ENCODE results near the gene PDE4D.

PDE4D gene

DNA sequence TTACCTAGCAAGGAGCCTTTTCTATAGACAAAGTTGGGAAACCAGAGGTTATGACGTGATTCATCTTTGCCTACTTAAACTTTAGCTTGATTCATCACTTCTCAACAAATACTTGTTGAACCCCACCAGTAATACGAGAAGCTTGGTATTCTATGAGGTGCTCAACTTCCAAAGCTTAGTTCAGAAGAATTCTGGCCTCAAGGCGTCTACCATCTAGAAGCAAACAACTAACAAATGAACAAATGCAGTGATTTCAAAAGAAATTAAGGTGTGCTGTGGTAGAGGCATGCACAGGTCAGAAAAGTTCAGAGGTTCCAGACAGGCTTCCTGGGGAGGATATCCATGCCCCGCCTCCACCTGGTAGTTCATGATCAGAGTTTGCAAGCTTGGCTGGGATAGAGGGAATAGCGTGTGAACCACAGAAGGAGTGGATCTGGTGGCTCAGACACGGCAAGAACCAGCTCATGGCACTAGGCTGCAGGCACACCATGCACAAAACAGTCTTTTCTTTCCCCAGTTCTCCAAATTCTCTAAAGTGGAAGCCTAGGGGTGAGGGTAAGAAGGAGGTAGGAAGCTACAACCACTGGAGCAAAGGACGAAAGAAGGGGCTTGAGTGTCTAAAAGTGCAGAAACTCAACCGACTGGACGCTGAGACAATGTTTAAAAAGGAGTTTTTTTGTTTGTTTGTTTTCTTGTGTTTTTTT lies 837.6 kb downstream of the PDE4D start:
- Histone ChIP-seq H3K27ac (ENCODE audit: low read depth, low read length) (no peak overlapping the region), H3K9ac (ENCODE audit: low read depth in 1 of 2, low read length in 2 of 2) (no peak overlapping the region), H3K27me3 (ENCODE audit: control insufficient read depth in 1 of 2, insufficient read depth in 2 of 2, low read length in 2 of 2) (no peaks in the 10 kb centered on the region), H3K9me3 (ENCODE audit: control insufficient read depth in 1 of 2, low read length in 2 of 2) (no peaks in the 10 kb centered on the region), H3K4me3 (ENCODE audit: low read depth in 1 of 2, low read length in 2 of 2) (no peak overlapping the region), H3K4me1 (ENCODE audit: control insufficient read depth in 1 of 2, insufficient read depth in 2 of 2, low read length in 2 of 2) (no peaks in the 10 kb centered on the region), H3K36me3 (ENCODE audit: control insufficient read depth in 1 of 2, insufficient read depth in 2 of 2, low read length in 2 of 2) (no peaks in the 10 kb centered on the region)

DNA sequence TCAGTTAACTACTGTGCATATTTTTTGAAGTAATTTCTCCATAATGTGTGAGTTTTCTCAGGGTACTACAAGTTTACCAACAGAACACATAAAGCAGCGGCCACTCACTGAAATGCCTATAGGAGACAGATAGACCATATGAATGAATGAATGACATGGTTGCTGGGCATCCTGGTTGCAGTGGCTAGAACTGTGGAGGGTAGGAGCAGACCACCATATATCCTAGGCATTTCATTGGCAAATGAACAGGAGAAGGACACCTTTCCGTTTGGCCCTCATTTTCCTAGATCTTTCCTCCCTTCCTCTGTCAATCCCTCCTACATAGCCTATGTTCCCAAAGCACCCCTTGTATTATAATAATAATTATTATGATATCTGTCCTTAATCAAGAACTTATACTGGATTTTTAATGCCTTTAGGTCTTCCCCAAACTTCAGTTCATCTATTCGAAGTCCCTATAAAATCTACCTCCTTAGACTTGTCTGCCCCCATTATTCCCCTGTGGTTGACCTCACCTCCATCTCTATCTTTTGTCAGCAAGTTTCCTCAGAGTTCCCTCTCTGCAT lies 838.5 kb downstream of the PDE4D start:
- Histone ChIP-seq H3K4me3 (ENCODE audit: low read depth in 1 of 2, low read length in 2 of 2) (no peak overlapping the region), H3K27ac (ENCODE audit: low read depth, low read length) (no peak overlapping the region), H3K36me3 (ENCODE audit: control insufficient read depth in 1 of 2, insufficient read depth in 2 of 2, low read length in 2 of 2) (no peaks in the 10 kb centered on the region), H3K4me1 (ENCODE audit: control insufficient read depth in 1 of 2, insufficient read depth in 2 of 2, low read length in 2 of 2) (no peaks in the 10 kb centered on the region), H3K9me3 (ENCODE audit: control insufficient read depth in 1 of 2, low read length in 2 of 2) (no peaks in the 10 kb centered on the region), H3K27me3 (ENCODE audit: control insufficient read depth in 1 of 2, insufficient read depth in 2 of 2, low read length in 2 of 2) (no peaks in the 10 kb centered on the region), H3K9ac (ENCODE audit: low read depth in 1 of 2, low read length in 2 of 2) (no peak overlapping the region)

DNA sequence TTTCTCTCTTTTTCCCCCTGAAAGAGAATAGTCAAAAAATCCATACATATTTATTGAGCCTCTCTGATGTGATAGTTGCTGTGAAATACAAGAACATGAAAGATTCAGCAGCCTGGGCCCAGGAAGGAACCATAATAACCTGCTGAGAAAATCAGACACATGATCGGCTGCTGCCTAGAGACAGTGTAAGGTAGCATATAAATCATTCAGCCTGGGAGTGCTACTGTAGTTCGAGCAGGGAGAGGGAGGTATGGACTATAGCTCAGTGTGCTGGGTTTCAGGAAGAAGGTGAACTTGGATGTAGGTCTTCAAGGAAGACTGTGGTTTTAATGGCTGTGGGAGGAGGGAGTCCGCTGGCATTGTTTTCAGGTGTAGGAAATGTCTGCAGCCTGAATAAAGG lies 841.6 kb downstream of the PDE4D start:
- H3K27ac ChIP-seq (ENCODE audit: low read depth, low read length): no peak overlapping the region
- H3K4me1 ChIP-seq (ENCODE audit: control insufficient read depth in 1 of 2, insufficient read depth in 2 of 2, low read length in 2 of 2): no peaks in the 10 kb centered on the region
- H3K36me3 ChIP-seq (ENCODE audit: control insufficient read depth in 1 of 2, insufficient read depth in 2 of 2, low read length in 2 of 2): no peaks in the 10 kb centered on the region
- H3K9ac ChIP-seq (ENCODE audit: low read depth in 1 of 2, low read length in 2 of 2): no peak overlapping the region
- H3K4me3 ChIP-seq (ENCODE audit: low read depth in 1 of 2, low read length in 2 of 2): no peak overlapping the region
- no peaks in the 10 kb centered on the region for H3K9me3 ChIP-seq (ENCODE audit: control insufficient read depth in 1 of 2, low read length in 2 of 2)
- no peaks in the 10 kb centered on the region for H3K27me3 ChIP-seq (ENCODE audit: control insufficient read depth in 1 of 2, insufficient read depth in 2 of 2, low read length in 2 of 2)

DNA sequence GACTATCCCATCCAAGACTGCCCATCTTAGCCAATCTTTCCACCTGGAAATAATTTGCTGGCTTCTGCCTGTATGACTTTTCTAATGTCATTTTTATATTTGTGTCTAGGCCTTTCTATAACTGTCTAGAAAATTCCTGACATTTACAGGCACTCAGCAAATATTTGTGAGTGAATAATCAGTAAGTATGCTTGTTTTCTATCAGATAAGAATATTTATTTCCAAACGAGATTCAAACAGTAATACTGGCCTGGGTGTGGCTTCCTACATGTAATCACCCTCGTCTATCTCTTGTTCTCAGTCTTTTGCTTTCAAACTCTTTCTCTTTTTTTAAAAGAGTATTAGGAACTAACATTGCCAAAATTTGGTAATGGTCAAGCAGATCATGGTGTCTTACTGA lies 844.4 kb downstream of the PDE4D start:
- no peaks in the 10 kb centered on the region for H3K9me3 ChIP-seq (ENCODE audit: control insufficient read depth in 1 of 2, low read length in 2 of 2)
- no peak overlapping the region for H3K4me3 ChIP-seq (ENCODE audit: low read depth in 1 of 2, low read length in 2 of 2)
- no peak overlapping the region for H3K9ac ChIP-seq (ENCODE audit: low read depth in 1 of 2, low read length in 2 of 2)
- no peaks in the 10 kb centered on the region for H3K27me3 ChIP-seq (ENCODE audit: control insufficient read depth in 1 of 2, insufficient read depth in 2 of 2, low read length in 2 of 2)
- no peaks in the 10 kb centered on the region for H3K36me3 ChIP-seq (ENCODE audit: control insufficient read depth in 1 of 2, insufficient read depth in 2 of 2, low read length in 2 of 2)
- H3K4me1 ChIP-seq (ENCODE audit: control insufficient read depth in 1 of 2, insufficient read depth in 2 of 2, low read length in 2 of 2): no peaks in the 10 kb centered on the region
- no peak overlapping the region for H3K27ac ChIP-seq (ENCODE audit: low read depth, low read length)

DNA sequence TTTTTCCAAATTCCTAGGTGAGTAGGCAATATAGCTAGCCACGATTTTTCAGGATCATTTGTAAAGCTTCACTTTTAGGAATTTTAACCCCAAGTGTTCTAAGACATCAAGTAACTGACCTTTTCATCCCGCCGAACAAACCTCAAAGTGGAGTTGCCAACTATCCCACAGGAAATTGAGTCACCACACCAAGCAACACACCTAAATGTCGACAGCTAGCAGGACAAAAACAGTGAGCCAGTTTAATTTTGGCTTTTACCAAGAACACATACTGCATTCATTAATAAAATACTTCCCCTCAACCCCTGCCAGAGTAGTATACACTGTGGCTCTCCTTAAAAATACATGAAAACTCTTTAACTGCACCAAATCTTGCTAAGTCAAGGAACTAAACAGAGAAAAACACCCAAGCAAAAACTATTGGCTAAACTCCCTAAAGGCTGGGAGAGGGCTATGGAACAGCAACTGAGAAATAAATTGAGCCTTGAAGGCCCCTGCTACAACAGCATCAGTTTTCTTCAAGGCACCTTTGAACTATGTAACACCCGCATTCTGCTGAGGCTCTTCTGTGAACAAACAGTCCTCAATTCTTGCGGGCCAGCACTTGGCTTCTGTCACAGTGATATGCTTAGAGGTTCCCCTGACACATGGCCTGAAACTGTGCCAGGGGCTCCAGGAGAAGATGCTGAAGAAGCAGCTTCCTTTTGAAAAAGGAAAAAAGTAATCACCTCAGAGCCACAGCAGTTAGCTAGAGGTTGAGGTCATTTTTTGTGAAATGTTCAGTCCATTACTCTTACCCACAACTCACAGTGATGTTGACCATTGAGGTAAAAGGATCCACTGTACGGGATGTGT lies 851.1 kb downstream of the PDE4D start:
- no peak overlapping the region for H3K27ac ChIP-seq (ENCODE audit: low read depth, low read length)
- H3K4me3 ChIP-seq (ENCODE audit: low read depth in 1 of 2, low read length in 2 of 2): no peak overlapping the region

DNA sequence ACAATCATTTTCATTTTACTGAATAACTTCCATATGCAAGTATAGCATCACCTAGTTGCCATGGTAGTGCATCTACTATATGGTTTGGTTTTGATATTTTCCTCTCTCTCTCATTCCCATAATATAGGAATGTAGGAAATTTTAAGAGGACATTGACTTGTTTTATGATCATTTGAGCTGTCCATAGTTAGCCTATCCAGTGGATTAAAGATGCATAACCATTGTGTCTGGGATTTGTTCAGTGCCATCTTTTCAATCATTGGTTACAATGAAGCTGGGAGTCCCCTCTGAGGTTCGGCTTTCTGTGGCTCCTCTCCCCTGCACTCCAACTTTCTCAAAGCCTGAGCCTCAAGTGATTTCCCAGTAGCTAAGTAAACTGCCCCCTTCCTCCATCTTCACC lies 852.2 kb downstream of the PDE4D start:
- Histone ChIP-seq H3K27ac (ENCODE audit: low read depth, low read length) (no peak overlapping the region), H3K9ac (ENCODE audit: low read depth in 1 of 2, low read length in 2 of 2) (no peak overlapping the region), H3K4me1 (ENCODE audit: control insufficient read depth in 1 of 2, insufficient read depth in 2 of 2, low read length in 2 of 2) (peaks cover 13 to 17% of the 10 kb centered on the region in 2 donors), H3K27me3 (ENCODE audit: control insufficient read depth in 1 of 2, insufficient read depth in 2 of 2, low read length in 2 of 2) (no peaks in the 10 kb centered on the region), H3K4me3 (ENCODE audit: low read depth in 1 of 2, low read length in 2 of 2) (no peak overlapping the region), H3K36me3 (ENCODE audit: control insufficient read depth in 1 of 2, insufficient read depth in 2 of 2, low read length in 2 of 2) (no peaks in the 10 kb centered on the region), H3K9me3 (ENCODE audit: control insufficient read depth in 1 of 2, low read length in 2 of 2) (no peaks in the 10 kb centered on the region)

More for the DNA sequence above, 851.1 kb downstream of the PDE4D start:
- no peaks in the 10 kb centered on the region for H3K27me3 ChIP-seq (ENCODE audit: control insufficient read depth in 1 of 2, insufficient read depth in 2 of 2, low read length in 2 of 2)
- H3K9ac ChIP-seq (ENCODE audit: low read depth in 1 of 2, low read length in 2 of 2): no peak overlapping the region
- no peaks in the 10 kb centered on the region for H3K36me3 ChIP-seq (ENCODE audit: control insufficient read depth in 1 of 2, insufficient read depth in 2 of 2, low read length in 2 of 2)
- no peaks in the 10 kb centered on the region for H3K9me3 ChIP-seq (ENCODE audit: control insufficient read depth in 1 of 2, low read length in 2 of 2)
- peaks cover 13 to 17% of the 10 kb centered on the region in 2 donors for H3K4me1 ChIP-seq (ENCODE audit: control insufficient read depth in 1 of 2, insufficient read depth in 2 of 2, low read length in 2 of 2)

DNA sequence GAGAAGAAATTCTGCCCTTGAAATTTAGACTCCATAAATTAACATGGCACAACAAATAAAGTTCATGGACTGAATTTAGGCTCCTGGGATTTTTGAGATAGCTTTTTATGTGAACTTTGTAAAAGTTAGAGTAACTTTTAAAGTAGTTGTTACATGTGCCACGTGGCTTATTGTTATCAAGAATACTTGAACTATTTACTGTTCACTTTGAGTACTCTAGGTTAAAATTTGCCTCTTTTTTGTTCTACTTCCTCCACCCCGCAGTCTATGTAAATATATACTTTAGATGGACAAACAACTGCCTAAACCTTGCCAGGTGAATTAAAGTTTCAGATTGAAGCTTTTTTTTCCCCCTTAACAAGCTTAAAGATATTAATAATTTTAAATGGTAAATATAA lies 852.7 kb downstream of the PDE4D start:
- Histone ChIP-seq H3K27me3 (ENCODE audit: control insufficient read depth in 1 of 2, insufficient read depth in 2 of 2, low read length in 2 of 2) (no peaks in the 10 kb centered on the region), H3K4me1 (ENCODE audit: control insufficient read depth in 1 of 2, insufficient read depth in 2 of 2, low read length in 2 of 2) (peaks cover 13 to 17% of the 10 kb centered on the region in 2 donors), H3K9me3 (ENCODE audit: control insufficient read depth in 1 of 2, low read length in 2 of 2) (no peaks in the 10 kb centered on the region), H3K9ac (ENCODE audit: low read depth in 1 of 2, low read length in 2 of 2) (no peak overlapping the region), H3K27ac (ENCODE audit: low read depth, low read length) (no peak overlapping the region), H3K36me3 (ENCODE audit: control insufficient read depth in 1 of 2, insufficient read depth in 2 of 2, low read length in 2 of 2) (no peaks in the 10 kb centered on the region), H3K4me3 (ENCODE audit: low read depth in 1 of 2, low read length in 2 of 2) (no peak overlapping the region)

DNA sequence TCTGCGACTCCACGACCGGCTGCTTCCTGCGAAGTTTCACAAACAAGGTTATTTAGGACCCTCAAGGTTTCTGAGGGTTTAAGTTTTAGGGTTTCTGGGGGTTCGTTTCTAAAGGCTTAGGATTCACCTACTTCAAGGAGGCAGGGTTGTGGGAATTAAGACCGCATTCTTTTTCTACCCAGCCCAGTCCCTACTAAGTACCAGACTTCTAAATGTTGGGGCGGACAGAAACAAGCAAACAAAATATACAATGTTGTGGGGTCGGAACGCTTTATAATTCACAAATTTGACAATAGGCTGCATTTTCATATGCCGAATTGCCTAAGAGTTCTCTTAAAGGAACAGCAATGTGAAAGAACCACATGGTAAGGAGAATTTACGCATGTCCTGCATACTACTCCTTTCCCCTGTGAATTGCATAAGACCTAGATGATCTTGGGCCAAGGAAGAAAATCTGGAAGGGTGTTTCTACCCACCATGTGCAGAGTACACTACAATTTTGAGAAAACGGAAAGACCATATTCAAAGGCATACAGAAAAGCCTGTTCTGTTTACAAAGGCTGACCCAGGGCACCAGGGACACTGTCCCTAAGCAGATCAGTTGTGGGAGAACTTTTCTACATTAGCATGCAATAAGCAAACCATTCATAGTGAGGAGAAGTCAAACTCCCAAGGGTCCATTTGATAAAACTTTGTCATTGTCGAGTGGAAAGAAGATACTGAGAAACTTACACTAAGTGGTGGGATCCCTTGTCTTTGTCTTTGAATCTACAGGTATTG lies 853.3 kb downstream of the PDE4D start:
- no peaks in the 10 kb centered on the region for H3K36me3 ChIP-seq (ENCODE audit: control insufficient read depth in 1 of 2, insufficient read depth in 2 of 2, low read length in 2 of 2)
- H3K4me1 ChIP-seq (ENCODE audit: control insufficient read depth in 1 of 2, insufficient read depth in 2 of 2, low read length in 2 of 2): peaks cover 13 to 17% of the 10 kb centered on the region in 2 donors
- H3K4me3 ChIP-seq (ENCODE audit: low read depth in 1 of 2, low read length in 2 of 2): peak overlapping the region; percentile 74 to 78
- H3K9me3 ChIP-seq (ENCODE audit: control insufficient read depth in 1 of 2, low read length in 2 of 2): no peaks in the 10 kb centered on the region
- no peaks in the 10 kb centered on the region for H3K27me3 ChIP-seq (ENCODE audit: control insufficient read depth in 1 of 2, insufficient read depth in 2 of 2, low read length in 2 of 2)
- no peak overlapping the region for H3K27ac ChIP-seq (ENCODE audit: low read depth, low read length)
- H3K9ac ChIP-seq (ENCODE audit: low read depth in 1 of 2, low read length in 2 of 2): peak overlapping the region; percentile 44 to 69

DNA sequence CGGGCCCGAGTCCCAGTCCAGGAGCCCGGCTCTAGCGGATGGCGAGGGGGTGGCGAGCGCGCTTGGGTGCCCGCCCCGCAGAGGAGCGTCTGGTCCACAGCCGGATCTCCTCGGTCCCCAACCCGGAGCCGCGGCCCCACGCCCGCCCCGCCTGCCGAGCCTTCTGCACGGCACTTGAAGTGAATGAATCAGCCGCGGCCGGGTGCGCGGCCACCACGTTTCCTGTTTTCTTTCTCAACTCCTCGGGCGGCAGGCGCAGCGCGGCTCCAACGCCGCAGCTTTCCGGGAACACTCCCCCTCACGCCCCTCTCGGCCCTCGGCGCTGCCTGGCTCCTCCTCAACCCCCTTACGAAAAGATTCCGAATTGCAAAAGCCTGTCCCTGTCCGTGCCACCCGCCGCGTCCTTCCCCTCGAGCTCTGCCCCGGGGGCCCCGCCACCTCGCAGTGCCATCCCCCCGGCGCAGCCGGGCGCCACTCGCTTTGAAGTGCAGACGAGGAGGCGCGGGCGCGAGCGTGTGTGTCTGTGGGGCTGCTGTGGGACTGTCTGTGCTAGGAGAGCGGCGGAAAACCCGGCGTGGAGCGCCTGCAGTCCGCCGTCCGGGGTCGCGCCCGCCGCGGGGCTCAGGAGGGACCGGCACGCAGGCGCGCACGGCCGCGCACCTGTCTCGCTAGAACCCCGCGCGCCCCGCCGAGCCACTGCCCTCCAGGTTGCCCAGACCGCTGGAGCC lies 854.1 kb downstream of the PDE4D start:
- Histone ChIP-seq H3K36me3 (ENCODE audit: control insufficient read depth in 1 of 2, insufficient read depth in 2 of 2, low read length in 2 of 2) (no peaks in the 10 kb centered on the region), H3K4me3 (ENCODE audit: low read depth in 1 of 2, low read length in 2 of 2) (peak overlapping the region; percentile 74 to 78), H3K4me1 (ENCODE audit: control insufficient read depth in 1 of 2, insufficient read depth in 2 of 2, low read length in 2 of 2) (peaks cover 13 to 17% of the 10 kb centered on the region in 2 donors), H3K9me3 (ENCODE audit: control insufficient read depth in 1 of 2, low read length in 2 of 2) (no peaks in the 10 kb centered on the region), H3K27ac (ENCODE audit: low read depth, low read length) (peak overlapping the region; percentile 17), H3K27me3 (ENCODE audit: control insufficient read depth in 1 of 2, insufficient read depth in 2 of 2, low read length in 2 of 2) (no peaks in the 10 kb centered on the region), H3K9ac (ENCODE audit: low read depth in 1 of 2, low read length in 2 of 2) (peak overlapping the region; percentile 49 to 69)

Measured in duodenal mucosa (tissue), 2 donors.